AG08396 (cell line): Measurements from ENCODE around the gene WDPCP.
"Not testable (repeated sequence)": the region's sequence is repeated elsewhere in the genome, so short reads cannot be mapped to it uniquely, and the experiment has no call there.

Source experiments
- DNase-seq: peaks from one replicate; pipeline ENCODE4 v3.0.0; 2012; ENCODE audit warnings: low spot score, mixed read lengths

The WDPCP gene

DNA sequence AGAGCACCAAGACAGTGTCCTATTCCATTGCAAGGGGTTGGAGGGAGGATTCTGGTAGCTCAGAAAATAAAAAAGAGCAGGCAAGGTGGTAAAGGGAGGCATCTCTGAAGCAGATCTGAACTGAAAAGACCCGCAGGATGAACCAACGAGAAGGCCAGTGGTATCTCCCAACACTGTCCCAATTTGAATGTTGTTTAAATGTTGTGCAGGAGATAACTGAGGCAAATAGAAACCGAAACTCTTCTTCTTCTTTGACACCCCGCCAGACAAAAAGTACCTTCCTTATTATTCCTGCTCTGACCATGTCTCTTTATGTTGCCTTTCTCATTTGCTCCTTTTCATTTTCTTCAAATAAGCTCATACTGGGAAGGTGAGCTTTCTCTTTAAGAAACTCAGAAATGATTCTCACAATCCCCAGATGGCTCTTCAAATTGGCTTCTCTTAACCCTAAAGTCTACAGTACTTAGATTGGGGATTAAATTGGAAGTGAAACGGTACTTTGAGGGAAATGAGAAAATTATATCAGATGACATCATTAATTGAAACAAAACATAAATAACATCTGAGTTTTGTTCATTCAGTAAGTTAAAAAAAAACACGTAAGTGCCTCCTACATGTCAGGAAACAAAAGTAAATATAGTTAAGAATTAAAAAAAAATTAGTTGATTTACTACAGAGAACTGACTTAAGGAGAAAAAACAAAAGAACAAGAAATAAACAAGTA lies 143.6 kb downstream of the WDPCP start:
- no peak for DNase-seq

DNA sequence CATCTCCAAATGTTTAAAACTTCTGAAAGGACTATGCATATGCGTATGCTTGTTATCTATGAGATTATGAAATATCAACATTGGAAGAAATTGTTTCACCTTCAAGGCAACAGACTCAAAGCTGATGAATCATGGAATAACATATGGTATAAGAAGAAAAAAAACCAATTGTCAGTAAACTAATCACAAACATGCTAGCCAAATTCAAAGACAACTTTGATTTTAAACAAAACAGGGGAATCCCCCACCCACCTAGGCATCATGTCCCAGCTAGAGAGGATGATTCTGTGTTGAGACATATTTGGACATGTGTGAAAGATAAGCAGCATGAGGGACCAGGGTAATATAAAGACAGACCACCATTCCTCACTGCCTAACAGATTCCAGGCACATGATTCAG lies 147.7 kb downstream of the WDPCP start:
- no peak for DNase-seq

GRCh38 chr2:63438181-63438580 lies 150.1 kb downstream of the WDPCP start:
- DNase-seq: no peak

- DNase-seq: no peak
These were observed 151.8 kb downstream of the WDPCP start for GRCh38 chr2:63436488-63436887.

GRCh38 chr2:63435070-63435469 lies 153.2 kb downstream of the WDPCP start:
- no peak for DNase-seq

GRCh38 chr2:63434024-63435001 lies 154.0 kb downstream of the WDPCP start:
- no peak for DNase-seq

DNA sequence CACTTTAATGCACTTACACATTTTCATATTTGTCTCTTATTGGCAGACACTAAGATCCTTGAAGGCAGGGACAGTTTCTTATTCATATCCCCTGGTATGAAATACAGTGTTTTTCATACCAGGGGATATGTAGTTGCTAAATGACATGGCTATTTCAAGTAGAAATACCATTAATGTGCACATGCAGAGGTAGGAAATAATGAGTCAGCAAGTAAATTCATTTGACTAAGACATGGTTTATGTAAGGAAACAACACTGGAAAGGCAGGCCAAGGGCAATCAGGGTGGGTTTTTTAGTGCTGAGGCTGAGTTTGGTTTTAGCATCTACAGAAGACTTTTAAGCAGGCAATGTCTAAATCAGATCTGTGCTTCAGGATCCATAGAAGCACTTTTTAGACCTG lies 155.9 kb downstream of the WDPCP start:
- DNase-seq: no peak

DNA sequence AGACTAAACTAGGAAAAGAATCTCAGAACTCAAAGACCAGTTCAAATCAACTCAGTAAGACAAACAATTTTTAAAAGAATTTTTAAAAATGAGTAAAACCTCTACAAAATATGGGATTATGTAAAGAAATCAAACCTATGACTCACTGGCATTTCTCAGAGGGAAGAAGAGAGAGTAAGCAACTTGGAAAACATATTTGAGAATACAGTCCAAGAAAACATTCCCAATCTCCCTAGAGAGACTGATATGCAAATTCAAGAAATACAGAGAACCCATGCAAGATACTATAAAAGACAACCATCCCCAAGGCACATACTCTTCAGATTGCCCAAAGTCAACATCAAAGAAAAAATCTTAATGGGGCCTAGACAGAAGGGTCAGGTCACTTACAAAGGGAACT lies 162.7 kb downstream of the WDPCP start:
- DNase-seq: no peak

DNA sequence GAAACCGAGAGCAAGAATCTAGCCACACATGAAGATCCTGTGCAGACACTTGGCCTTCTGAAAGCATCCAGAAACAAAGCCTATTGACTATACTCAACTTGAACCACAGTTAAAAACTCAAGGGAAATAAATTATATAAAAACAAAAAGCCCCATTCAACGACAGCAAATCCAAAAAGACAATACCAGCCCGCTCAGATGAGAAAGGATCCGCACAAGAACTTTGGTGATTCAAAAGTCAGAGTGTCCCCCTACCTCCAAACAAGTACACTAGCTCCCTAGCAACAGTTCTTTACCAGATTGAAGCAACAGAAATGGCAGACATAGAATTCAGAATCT lies 163.2 kb downstream of the WDPCP start:
- DNase-seq: no peak

DNA sequence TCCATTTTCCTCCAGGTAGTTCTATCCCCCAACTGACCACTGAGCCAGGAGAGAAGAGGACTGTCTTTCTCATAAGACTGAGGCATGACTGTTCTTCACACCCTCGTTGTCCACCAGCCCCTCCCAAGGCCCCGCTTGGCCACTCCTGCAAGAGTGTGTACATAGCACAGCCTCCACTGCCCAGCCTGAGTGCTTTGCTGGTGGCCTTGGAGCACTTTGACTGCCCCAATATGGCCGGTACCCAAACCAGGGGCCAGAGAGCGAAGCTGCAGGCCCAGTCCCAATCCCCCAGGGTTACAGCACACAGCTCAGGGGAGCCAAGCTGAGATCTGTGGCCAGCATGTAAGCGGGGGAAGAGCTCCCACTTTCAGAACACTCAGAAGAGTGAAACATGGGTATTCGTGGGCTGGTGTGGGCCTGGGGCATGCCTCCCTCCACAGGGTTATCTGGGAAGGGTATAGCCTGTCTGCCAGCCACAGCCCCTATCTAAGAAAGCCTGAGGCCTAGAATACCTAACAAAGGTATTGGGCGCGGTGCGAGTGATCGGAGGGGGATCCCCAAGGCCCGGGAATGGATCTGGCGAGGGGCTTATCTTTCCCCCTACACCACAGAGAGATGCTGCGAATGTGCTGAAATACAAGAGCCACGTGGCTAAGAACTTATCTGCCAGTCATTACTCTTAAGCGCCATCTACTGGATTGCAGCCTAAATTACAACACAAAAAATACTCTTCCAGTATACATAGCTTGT lies 163.8 kb downstream of the WDPCP start:
- peak; percentile 36 for DNase-seq

GRCh38 chr2:63422556-63422955 lies 165.7 kb downstream of the WDPCP start:
- no peak for DNase-seq

GRCh38 chr2:63408530-63408929 lies 179.7 kb downstream of the WDPCP start:
- DNase-seq: no peak

DNA sequence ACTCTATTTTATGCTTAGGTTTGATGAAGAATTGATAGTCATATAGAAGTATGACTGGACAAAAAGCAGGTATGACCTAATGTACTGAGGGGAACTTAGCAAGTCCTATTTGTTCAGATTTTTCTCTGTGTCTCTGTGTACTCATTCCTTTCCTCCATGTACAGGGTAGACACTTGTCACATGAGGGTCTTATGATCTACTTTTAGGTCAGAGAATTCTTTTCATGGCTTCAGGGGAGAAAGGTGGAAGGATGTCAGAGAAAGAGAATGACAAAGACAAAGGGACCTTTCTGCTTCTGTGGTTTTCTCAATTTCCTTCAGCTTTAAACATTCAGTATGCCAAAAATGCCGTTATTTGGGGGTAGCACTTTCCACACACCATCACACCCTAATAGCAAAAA lies 181.6 kb downstream of the WDPCP start:
- no peak for DNase-seq

DNA sequence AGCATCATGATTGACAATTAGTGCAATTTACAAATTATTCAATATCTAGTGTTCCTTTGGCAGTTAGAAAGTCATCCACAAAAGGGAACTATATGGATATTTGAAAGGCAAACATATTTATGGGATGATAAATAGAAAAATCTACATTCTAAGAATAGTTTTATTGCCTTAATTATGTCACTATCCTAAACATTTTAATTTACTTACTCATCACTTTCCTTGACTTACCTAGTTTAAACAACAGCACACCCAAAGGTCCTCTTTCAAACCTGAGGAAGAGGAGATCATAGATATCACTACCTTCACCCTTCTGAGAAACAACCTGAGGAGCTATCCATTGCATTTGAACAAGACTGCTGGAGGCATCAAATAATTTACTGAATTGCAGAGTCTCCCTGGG lies 184.5 kb downstream of the WDPCP start:
- DNase-seq: no peak

DNA sequence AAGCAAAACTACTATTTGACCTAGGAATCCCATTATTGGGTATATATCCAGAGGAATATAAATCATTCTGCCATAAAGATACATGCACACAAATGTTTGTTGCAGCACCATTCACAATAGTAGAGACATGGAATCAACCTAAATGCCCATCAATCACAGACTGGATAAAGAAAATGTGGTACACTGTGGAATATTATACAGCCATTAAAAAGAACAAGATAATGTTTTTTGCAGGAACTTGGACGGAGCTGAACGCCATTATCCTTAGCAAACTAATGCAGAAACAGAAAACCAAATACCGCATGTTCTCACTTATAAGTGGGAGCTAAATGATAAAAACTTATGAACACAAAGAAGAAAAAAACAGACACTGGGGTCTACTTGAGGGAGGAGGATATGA lies 185.4 kb downstream of the WDPCP start:
- DNase-seq: not testable (repeated sequence)

GRCh38 chr2:63399156-63399555 lies 189.1 kb downstream of the WDPCP start:
- no peak for DNase-seq

DNA sequence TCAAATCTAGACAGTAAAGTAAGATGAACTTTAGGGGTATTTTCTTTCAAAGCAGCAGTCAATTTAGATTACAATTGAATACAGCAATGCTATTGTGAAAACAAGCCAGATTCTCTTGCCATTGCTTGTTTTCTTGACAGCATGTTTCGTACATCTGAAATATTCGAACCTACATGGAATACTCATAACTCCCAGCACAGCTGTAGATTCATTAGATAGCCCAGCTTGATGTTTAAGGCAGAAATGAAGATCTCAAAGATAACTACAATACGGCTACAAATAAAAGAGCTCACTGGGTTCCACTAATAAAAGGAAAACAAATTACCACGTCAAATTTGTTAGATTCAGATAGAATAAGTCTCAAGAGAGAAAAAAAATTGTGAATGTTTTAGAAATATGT lies 208.8 kb downstream of the WDPCP start:
- no peak for DNase-seq

- DNase-seq: no peak
These were observed 209.7 kb downstream of the WDPCP start for GRCh38 chr2:63378589-63378988.

- DNase-seq: no peak
These were observed 213.9 kb downstream of the WDPCP start for GRCh38 chr2:63374341-63374740.

DNA sequence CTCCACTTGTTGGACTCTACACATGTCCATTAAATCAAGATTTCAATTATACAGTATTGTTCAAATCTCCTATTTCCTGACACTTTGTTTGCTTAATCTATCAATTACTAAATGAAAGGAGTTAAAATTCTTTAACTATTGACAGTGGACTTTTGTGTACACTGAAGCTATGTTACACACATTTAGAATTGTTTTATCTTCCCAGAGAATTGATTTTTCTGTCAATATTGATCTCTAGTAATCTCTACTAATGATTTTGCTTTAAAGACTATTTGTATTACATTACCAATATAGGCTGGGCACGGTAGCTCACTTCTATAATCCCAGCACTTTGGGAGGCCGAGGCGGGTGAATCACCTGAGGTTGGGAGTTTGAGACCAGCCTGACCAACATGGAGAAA lies 215.7 kb downstream of the WDPCP start:
- no peak for DNase-seq

GRCh38 chr2:63369146-63369545 lies 219.1 kb downstream of the WDPCP start:
- DNase-seq: no peak

DNA sequence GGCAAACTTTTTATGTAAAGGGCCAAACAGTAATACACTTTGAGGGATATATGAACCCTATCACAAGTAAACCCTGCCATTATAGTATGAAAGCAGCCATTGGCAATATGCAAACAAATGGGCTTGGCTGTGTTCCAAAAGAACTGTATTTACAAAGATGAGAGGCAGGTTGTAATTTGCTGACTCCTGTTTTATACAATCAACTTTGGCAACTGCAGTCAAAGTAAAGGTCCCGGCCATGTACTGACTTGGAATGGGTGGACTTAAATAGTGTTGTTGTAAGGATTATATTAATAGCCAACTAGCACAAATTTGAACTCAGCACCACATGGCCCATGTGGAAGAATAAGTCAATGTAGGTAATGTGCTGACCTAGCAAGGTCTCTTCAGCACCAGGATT lies 223.4 kb downstream of the WDPCP start:
- no peak for DNase-seq

GRCh38 chr2:63357722-63358121 lies 230.6 kb downstream of the WDPCP start:
- not testable (repeated sequence) for DNase-seq
